NAMALWA (cell line): Measurements from ENCODE around the gene MBOAT2.
A peak's percentile ranks its signal among the peaks of the same experiment; 100 is the strongest.

Experiments used
- DNase-seq: peaks from one replicate; pipeline ENCODE4 v3.0.0-alpha.2; 2015; ENCODE audit warnings: low spot score

The MBOAT2 gene

DNA sequence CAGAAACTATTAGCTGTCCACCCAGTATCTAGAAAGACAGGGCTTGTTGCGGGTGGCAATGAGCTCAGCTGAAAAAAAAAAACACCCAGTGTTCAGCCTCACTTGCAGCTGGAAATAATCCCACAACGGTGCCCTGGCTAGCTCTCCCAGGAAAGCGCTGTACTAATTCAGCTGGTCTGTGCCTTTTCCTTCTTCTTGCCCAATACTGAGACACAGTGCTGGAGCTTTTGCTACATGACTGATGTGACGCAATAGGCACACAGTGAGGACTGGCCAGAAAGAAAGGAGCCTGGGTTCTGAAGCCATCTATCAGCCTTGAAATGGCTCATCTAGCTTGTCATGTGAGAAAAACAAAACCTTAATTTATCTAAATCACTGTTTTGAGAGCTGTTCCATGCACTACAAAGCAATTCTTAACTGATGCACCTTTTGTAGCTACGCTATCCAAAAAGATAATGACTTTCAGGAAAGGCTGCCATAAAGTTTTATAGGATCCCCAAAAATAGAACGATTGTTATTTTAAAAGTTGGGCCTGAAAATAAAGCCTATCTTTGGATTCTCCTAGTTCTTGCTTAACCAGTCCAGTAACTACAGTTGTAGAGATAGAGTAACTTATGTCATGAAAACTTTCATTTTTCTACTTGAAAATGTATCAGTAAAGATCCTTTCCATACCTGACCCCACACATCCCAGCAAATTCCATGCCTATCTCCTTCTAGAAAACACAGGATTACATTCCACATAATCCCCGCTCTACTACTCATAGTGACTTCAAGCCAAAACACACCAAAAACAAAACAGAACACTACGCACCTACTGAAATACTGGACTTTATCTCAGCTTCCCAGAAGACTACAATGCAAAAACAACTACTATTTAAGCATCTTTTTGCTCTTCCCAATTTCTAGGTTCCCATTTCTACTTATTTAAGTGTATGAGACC lies 181.9 kb downstream of the MBOAT2 start:
- DNase-seq = no peak

DNA sequence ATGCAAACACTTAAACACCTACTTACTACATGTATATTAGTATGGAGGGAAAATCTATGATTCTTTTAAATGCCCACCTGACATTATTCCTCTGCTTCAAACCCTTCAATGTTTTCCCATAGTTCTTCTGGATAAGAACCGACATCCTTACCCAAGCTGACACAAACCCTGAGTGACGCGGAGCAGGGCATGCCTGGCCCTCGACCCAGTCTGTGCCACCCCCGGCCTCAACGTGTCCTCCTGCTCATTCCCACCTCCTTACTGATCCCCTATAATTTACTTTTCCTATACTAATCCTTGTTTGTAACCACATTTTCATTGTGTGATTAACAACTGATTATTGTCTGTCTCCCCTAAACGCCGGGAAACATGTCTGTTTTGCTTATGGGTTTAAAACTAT lies 183.5 kb downstream of the MBOAT2 start:
- DNase-seq = no peak

GRCh38 chr2:8819194-8819593 lies 184.3 kb downstream of the MBOAT2 start:
- DNase-seq = no peak

- no peak for DNase-seq
Measured at GRCh38 chr2:8817221-8817620, 186.3 kb downstream of the MBOAT2 start.

- DNase-seq = no peak
Measured at GRCh38 chr2:8806885-8807704, 196.4 kb downstream of the MBOAT2 start.

GRCh38 chr2:8805278-8806210 lies 197.9 kb downstream of the MBOAT2 start:
- no peak for DNase-seq

- peak; percentile 40 for DNase-seq
Measured at GRCh38 chr2:8803658-8804379, 199.7 kb downstream of the MBOAT2 start.

DNA sequence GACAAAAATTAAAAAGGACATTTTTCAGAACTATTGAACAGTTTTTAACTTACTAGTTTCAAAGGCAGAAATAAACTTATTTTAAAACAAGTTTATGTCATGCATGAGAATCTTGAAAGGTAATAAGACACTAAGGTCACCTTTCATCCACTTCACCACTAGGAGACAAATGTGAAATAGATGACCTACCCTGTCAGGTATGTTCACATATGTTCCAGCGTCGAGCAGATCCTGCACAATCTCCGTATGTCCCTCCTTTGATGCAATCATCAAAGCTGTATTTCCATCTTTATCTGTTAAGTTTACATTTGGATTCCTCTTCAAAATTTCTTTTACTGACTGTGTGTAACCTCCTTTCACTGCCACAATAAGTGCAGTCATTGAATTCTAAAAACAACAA lies 200.7 kb downstream of the MBOAT2 start:
- no peak for DNase-seq
